Peyer's patch (tissue), 4 donors: ENCODE data around the gene TTC4. TPM values are rescaled to one million over a fixed set of nuclear protein-coding genes. Genes with fewer than 3 reads are reported as not detected.

Experiments used
- DNase-seq, 3 donors: peaks; one replicate each; pipeline ENCODE4 v3.0.0-alpha.2; 2017 to 2019
- H3K27ac ChIP-seq, 4 donors: fragments of 200-600 bp; sonication (generic); one replicate each; pipeline ENCODE4 v1.5.1; 2016 to 2019
- H3K27me3 ChIP-seq, 2 donors: fragments of 200-600 bp; sonication (generic); one replicate each; pipeline ENCODE4 v1.5.1; 2019
- H3K36me3 ChIP-seq, 3 donors: fragments of 200-600 bp; sonication (generic); one replicate each; pipeline ENCODE4 v1.5.1; 2016 to 2019
- H3K4me1 ChIP-seq, 4 donors: fragments of 200-600 bp; sonication (generic); one replicate each; pipeline ENCODE4 v1.5.1; 2016 to 2019
- H3K4me3 ChIP-seq, 4 donors: fragments of 200-600 bp; sonication (generic); 1 replicate in 3 of 4; 2 replicates in 1 of 4; pipeline ENCODE4 v1.5.1; 2016 to 2019; ENCODE audit warnings: mild to moderate bottlenecking in 1 of 4
- H3K9me3 ChIP-seq, 4 donors: fragments of 200-600 bp; sonication (generic); one replicate each; pipeline ENCODE4 v1.5.1; 2016 to 2019; ENCODE audit warnings: mild to moderate bottlenecking in 1 of 4
- POLR2A ChIP-seq, 2 donors: fragments of 450-650 bp; IDR thresholded peaks; one replicate each; pipeline ENCODE4 v1.5.1; 2017; ENCODE audit warnings: antibody characterized with exemption in 2 of 2, mild to moderate bottlenecking in 2 of 2, moderate library complexity in 2 of 2
- total RNA-seq, 4 donors: library from RNA; depleted of rRNA; stranded (reverse); fragments of >200 nt; gene quantifications; one replicate each; pipeline ENCODE4 v1.1.0, GENCODE V29; 2016
- TF ChIP-seq, protein P1 (sequence below), 6 experiments: fragments of 450-650 bp in 4 of 6; fragments of 200-600 bp in 2 of 6; sonication (generic) in 1 of 6; IDR thresholded peaks; one replicate each; pipeline ENCODE4 v1.5.1; 2017 to 2019; ENCODE audit warnings: antibody characterized with exemption in 6 of 6, mild to moderate bottlenecking in 3 of 6, moderate library complexity in 1 of 6

The TTC4 gene
- total RNA-seq, 4 donors from 2014 or later: 15.7 to 39.6 (median 30.3) TPM

GRCh38 chr1:54758678-54759348 lies 43.2 kb downstream of the TTC4 start:
- DNase-seq: no peak
- no peak for TF ChIP-seq POLR2A (IDR thresholded peaks at IDR 0.05)
- TF ChIP-seq, protein P1, sequence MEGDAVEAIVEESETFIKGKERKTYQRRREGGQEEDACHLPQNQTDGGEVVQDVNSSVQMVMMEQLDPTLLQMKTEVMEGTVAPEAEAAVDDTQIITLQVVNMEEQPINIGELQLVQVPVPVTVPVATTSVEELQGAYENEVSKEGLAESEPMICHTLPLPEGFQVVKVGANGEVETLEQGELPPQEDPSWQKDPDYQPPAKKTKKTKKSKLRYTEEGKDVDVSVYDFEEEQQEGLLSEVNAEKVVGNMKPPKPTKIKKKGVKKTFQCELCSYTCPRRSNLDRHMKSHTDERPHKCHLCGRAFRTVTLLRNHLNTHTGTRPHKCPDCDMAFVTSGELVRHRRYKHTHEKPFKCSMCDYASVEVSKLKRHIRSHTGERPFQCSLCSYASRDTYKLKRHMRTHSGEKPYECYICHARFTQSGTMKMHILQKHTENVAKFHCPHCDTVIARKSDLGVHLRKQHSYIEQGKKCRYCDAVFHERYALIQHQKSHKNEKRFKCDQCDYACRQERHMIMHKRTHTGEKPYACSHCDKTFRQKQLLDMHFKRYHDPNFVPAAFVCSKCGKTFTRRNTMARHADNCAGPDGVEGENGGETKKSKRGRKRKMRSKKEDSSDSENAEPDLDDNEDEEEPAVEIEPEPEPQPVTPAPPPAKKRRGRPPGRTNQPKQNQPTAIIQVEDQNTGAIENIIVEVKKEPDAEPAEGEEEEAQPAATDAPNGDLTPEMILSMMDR (IDR thresholded peaks at IDR 0.05): no peak
- Histone ChIP-seq H3K27me3 (no peaks in the 10 kb centered on the region), H3K9me3 (no peaks in the 10 kb centered on the region), H3K4me1 (peaks cover 0 to 8% (median 3%) of the 10 kb centered on the region in 4 donors), H3K36me3 (peaks cover 0 to 19% (median 0%) of the 10 kb centered on the region in 3 donors), H3K4me3 (no peak overlapping the region), H3K27ac (no peak overlapping the region)

DNA sequence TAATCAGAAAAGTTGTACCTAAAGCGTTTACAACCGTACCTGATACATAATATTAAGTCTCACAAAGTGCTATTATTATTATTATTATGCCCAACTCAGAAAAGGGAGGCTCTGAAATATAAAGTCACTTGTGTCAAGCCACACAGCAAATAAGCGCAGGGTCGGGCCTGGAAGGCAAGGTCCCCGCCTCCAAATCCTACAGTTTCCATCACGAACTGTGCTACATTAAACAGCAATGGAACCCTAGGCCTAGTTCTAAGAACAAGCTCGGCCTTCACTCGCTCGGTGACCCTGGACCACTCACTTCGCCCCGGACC lies 48.1 kb downstream of the TTC4 start:
- Histone ChIP-seq H3K9me3 (no peaks in the 10 kb centered on the region), H3K36me3 (peaks cover 0 to 2% (median 0%) of the 10 kb centered on the region in 3 donors), H3K4me3 (peak overlapping the region; percentile 63 to 92 (median 78)), H3K27ac (peak overlapping the region; percentile 48 to 76 (median 74)), H3K4me1 (peaks cover 0 to 8% (median 3%) of the 10 kb centered on the region in 4 donors), H3K27me3 (no peaks in the 10 kb centered on the region)
- no peak for DNase-seq
- no peak for TF ChIP-seq POLR2A (IDR thresholded peaks at IDR 0.05)
- TF ChIP-seq, protein P1 (IDR thresholded peaks at IDR 0.05): no peak

DNA sequence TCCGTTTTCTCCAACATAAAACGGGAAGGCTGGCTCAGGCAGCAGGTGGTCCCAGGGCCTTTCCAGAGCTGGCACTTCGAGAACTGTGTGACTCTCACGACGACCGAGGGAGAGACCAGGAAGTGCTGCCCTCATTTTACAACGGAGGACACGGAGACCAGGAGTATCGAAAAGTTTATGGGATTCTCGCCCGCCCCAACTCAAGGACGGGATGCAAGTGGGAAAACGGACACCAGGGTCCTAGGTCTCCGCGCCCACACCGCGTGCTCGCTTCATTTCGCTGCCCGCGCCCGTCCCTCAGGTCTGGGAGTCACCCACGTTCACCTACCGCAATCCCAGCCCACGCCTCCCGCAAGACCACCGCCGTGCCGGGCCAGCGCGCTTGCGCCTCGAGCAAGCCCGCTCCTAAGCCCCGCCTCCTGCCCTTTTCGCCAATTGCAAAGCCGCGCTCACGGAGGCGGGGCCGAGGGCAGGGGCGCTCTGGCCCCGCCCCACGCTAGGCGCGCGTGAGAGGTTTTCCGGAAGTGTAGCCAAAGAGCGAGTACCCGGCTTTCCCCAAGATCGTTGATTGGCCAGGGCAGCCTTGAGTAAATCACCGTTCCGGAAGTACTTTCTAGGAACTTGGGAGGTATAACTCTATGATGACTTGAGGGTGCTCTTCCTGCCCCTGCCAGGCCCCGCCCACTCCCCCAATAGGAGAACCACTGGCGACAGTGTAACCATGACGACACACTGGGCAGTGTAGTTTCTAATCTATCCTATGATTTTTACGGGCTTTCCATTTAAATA lies 48.7 kb downstream of the TTC4 start, which contains the start of gene PARS2:
PARS2 (minus strand) TSS at position 391 of the 789 bp plus-strand sequence. CDS start 5,362 bp downstream, outside the sequence.
- Histone ChIP-seq H3K27me3 (no peaks in the 10 kb centered on the region), H3K4me3 (peak within 1 kb of the TSS; percentile 63 to 92 (median 78)), H3K27ac (peak within 1 kb of the TSS; percentile 48 to 76 (median 74)), H3K4me1 (peaks cover 0 to 8% (median 3%) of the 10 kb centered on the region in 4 donors), H3K36me3 (no peaks in the 10 kb centered on the region), H3K9me3 (no peaks in the 10 kb centered on the region)
- DNase-seq: peak; percentile 98
- TF ChIP-seq, protein P1 (IDR thresholded peaks at IDR 0.05): no peak
- peak; percentile 56 to 62 for TF ChIP-seq POLR2A (IDR thresholded peaks at IDR 0.05)

DNA sequence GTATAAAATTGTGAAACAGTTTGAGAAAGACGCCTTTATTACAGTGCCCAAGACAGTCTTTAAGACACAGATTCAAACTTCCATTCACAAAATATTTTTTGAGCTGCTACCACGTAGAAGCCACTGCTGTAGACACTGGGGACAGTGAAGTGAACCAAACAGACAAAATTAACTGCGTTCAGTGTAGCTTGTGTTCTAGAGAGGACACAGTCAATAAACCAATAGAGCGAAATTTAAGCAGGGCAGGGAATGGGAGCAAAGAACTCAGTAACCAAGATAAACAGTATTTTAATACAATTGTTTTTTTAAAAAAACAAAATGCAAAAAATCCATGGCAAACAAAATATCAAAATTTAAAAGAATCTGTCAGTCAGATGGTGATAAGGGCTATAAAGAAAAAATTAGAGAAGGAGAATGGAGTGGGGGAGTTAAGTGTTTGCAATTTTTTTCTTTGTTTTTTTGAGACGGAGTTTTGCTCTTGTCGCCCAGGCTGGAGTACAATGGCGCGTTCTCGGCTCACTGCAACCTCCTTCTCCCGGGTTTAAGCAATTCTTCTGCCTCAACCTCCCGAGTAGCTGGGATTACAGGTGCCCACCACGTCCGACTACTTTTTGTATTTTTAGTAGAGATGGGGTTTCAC lies 49.4 kb downstream of the TTC4 start:
- Histone ChIP-seq H3K9me3 (no peaks in the 10 kb centered on the region), H3K36me3 (no peaks in the 10 kb centered on the region), H3K27ac (peak overlapping the region in 2 of 4 donors; percentile 57 to 61), H3K4me3 (peak overlapping the region; percentile 63 to 92 (median 78)), H3K4me1 (peaks cover 0 to 8% (median 3%) of the 10 kb centered on the region in 4 donors), H3K27me3 (no peaks in the 10 kb centered on the region)
- DNase-seq: no peak
- TF ChIP-seq, protein P1 (IDR thresholded peaks at IDR 0.05): no peak

DNA sequence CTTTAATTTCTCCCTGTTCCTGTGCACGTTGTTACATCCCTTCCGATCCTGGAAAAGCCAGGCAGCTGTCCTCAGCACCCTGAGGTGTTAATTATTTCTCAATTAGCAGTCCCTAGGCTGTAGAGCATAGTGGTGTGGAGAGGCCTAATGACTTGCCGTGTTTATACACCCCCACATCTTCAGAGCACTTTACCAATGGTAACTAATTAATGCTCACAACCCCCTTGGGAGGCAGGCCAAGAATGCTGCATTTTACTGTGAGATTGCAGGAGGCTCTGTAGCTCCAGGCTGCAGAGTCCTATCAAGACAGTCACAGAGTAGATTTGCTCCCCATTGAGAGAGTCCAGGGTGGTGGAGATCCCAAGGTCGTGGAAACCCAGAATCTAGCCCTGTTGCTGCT lies 51.1 kb downstream of the TTC4 start:
- Histone ChIP-seq H3K4me3 (no peak overlapping the region), H3K36me3 (no peaks in the 10 kb centered on the region), H3K27me3 (no peaks in the 10 kb centered on the region), H3K4me1 (peaks cover 0 to 8% (median 3%) of the 10 kb centered on the region in 4 donors), H3K27ac (no peak overlapping the region), H3K9me3 (no peaks in the 10 kb centered on the region)
- no peak for DNase-seq
- TF ChIP-seq POLR2A (IDR thresholded peaks at IDR 0.05): no peak
- TF ChIP-seq, protein P1 (IDR thresholded peaks at IDR 0.05): no peak
